Measurements from ENCODE around the gene SNX22.

SNX22 gene

GRCh38 chr15:64156652-64157331, 5.3 kb downstream of the SNX22 start:
- no peak for DNase-seq (ENCODE audit: low spot score)

DNA sequence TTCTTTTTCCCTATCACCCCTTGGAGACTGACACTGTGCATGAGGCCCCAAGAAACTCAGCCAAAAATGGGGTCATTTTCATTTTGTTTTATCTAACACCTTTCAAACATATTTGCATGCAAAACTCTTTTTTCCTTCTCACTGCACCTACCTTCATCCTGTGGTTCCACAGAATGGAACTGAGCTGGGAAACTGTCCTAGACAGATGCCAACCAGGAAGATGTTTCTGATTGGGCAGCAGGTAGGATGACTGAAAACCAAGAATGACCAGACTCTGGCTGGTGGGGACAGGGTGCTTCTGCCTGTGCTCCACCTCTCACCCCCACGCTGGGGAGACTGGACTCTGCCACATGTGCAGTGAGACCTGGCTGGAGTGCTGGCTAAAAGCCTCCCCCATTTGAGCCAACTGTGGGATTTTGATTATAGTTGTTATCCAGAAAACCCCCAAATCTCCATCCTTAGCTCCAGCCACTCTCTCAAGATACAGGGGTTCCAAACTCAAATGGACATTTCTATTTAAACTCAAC, 6.1 kb downstream of the SNX22 start:
- DNase-seq (ENCODE audit: low spot score) = no peak

GRCh38 chr15:64158363-64159134, 7.0 kb downstream of the SNX22 start:
- no peak for DNase-seq (ENCODE audit: low spot score)

- DNase-seq (ENCODE audit: low spot score) = no peak
Measured at GRCh38 chr15:64161688-64162477, 10.4 kb downstream of the SNX22 start.

DNA sequence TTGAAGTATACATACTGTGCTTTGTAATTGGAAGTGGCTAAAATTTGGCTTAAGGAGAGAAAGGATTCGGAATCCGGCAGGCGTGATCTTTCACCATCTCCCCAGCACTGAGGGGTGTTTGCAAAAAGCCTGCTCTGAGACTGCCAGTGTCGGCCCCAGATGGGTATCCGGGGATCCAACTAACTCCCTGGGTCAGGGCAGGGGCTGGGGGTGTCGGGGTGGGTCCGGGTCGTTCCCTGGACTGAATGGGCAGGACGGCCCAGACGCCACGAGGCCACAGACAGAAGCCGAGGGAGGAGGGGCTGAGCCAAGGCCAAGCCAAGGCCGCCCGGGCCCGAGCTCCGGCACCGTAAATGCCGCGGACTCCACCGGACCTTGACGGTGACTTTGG, 10.9 kb downstream of the SNX22 start:
- peak; percentile 59 for DNase-seq (ENCODE audit: low spot score)

GRCh38 chr15:64162869-64163658, 11.5 kb downstream of the SNX22 start, which contains the start of gene PPIB:
Gene PPIB (minus strand): TSS chr15:64163022. CDS start chr15:64162986, 36 bp downstream.
- DNase-seq (ENCODE audit: low spot score) = peak; percentile 98

GRCh38 chr15:64163659-64164362, 12.3 kb downstream of the SNX22 start:
- DNase-seq (ENCODE audit: low spot score) = no peak

GRCh38 chr15:64164436-64164835, 12.9 kb downstream of the SNX22 start:
- DNase-seq (ENCODE audit: low spot score) = no peak

- DNase-seq (ENCODE audit: low spot score) = no peak
Measured at GRCh38 chr15:64166102-64166890, 14.8 kb downstream of the SNX22 start.

DNA sequence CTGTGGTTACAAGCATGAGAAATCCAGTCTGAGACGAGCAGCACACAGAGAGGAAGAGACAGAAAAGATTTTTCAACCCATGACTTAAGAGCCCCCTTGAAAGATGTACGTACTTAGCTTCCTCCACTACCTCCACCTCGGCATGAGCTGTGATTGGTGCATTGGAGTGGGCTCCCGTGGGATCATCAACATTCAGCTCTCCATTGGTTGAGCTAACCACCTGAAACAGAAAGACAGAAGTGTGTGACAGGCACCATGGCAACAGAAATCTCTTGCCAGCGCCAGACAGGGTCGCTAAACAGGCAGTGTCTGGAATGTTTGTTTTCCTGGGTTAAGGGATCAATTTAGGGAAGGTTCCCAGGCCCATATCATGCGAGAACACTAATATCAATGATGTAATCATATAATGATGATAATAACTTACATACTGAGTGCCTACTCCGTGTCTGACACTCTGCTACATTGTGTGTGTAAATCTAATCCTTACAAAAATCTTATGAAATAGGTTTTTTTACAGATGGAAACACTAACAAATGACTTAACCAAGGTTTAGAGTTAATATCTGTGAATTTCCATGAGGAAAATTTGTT, 28.8 kb downstream of the SNX22 start:
- no peak for DNase-seq (ENCODE audit: low spot score)

DNA sequence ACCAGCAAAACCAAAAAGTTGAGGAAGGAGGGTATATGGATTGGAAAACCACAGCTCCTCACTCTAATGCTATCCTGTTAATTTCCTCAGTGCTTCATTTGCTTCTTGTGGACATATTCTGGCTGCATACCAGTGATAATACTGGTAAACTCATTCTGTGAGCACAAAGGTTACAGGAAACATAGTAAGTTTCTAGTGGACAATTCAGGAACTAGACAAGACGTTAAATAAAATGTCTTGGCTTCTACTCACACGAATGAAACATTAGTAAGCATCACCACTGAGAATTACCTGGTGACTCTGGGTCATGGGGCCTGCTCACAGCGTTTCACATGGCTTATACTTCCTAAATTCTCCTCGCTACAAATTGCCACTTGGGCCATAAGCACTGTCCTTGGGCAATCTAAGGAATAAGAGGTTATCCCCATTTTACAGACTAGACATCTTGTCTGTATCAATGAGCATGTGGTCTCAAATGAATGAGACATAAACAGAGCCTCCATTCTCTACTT, 31.4 kb downstream of the SNX22 start:
- DNase-seq (ENCODE audit: low spot score) = no peak

DNA sequence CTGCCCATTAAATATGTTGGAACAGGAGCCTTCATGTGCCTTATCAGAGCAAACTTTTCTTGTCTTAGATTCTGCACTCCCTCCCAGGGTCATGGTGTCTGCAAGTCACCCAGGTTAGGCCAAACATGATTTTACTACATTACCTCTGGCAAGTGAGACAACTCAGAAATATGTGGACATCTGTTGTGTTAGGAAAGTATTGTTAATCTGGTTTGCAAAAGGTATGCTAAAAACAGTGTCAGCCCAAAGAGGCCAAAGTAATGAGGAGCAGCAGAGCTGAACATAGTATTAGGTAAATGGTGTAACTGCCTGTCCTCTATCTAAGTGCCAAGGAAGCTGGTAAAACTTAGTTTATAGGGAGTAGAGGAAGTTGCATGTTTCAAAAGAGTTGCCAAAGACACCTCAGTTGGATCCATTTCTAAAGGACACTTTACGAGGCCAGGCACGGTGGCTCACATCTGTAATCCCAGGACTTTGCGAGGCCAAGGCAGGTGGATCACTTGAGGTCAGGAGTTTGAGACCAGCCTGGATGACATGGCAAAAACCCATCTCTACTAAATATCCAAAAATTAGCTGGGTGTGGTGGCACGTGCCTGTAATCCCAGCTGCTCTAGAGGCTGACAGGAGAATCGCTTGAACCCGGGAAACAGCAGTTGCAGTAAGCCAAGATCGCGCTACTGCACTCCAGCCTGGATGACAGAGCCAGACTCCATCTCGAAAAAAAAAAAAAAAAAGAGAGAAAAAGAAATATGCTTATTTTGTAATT, 33.8 kb downstream of the SNX22 start:
- no peak for DNase-seq (ENCODE audit: low spot score)

DNA sequence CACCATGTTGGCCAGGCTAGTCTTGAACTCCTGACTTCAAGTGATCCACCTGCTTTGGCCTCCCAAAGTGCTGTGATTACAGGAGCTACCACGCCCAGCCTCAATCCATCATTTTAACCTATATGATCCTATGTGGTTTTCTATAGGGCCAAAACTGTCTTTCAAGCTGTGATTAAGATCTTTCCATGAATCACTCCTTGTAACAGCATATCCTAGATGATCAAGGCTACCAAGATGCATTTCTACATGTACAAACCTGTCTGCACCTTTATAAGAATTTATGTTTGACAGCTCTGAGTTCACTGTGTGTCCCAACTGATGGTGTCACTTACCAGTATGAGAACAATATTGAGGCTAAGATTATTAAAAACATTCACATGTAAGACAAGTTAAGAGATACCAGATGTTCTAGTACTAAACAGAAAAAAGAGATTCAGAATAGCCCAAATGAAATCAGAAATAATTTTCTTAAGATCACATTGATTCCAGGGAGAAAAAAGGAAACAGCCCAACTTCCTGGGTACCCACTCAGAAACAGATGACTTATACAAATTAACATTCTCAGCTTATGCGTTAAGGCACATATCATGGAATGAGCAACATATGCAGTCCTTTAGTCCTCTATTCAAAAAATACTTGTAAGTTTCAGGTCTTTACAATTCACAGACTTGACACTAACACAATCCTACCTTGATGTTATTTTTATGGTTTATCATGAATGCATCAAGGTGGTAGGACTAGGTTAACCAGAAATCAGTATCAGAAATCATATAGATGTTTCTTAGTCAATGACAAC, 36.1 kb downstream of the SNX22 start:
- no peak for DNase-seq (ENCODE audit: low spot score)

- DNase-seq (ENCODE audit: low spot score) = no peak
Measured at GRCh38 chr15:64191971-64192830, 40.7 kb downstream of the SNX22 start.

DNA sequence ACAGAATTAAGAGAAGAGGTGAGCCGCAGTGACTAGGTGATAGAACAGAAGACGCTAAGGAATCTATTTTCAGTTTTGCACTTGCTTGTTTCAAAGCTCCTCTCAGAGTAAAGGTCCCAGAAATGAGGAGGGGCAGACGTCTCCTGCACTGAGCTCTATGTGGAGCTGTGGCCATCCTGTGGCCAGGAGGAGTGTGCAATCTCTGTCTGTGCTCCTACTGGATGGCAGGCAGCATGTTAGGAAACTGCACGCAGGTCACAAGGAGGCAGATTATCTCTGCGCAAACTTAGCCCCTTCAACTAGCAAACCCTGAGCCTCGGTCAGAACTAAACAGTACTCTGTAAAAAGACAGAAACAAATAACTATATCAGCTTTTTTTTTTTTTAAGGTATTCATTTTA, 42.4 kb downstream of the SNX22 start:
- no peak for DNase-seq (ENCODE audit: low spot score)

- DNase-seq (ENCODE audit: low spot score) = no peak
Measured at GRCh38 chr15:64197425-64197824, 45.9 kb downstream of the SNX22 start.

DNA sequence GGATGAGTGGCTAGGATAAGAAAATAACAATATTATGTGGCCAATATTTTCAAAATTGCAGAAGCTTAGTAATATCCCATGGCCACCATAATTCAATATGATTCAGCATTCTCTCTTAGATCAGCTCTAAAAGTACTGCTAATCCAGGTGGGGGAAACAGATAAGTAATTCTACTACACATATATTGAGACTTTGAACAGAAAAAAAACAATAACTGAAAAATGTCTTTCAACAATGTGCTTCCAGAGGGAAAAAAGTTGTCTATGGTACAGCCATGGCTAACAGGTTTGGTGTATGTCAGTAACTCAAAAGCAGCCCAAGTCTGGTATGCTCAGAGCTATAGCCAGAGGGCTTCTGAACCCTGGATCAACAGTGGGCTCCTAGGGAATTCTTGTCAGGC, 53.7 kb downstream of the SNX22 start:
- DNase-seq (ENCODE audit: low spot score) = no peak

Data from iPS-NIHi11 (cell line).